H1 (cell line): Measurements from ENCODE around the gene RNU1-4. TPM values are rescaled to one million over a fixed set of nuclear protein-coding genes. Genes with fewer than 3 reads are reported as not detected.
"Not testable (repeated sequence)": the region's sequence is repeated elsewhere in the genome, so short reads cannot be mapped to it uniquely, and the experiment has no call there.

Source experiments
- CTCF ChIA-PET: fragments of 300-600 bp; sonication (Branson Sonifier 250); formaldehyde crosslinking; loops from one replicate; lab custom pipeline; 2021; ENCODE audit not compliant: partially characterized antibody; lab: Charles Lee
- POLR2A ChIA-PET: fragments of 300-600 bp; sonication (Branson Sonifier 250); formaldehyde crosslinking; loops from one replicate; lab custom pipeline; 2021; ENCODE audit warnings: inconsistent platforms; ENCODE audit not compliant: partially characterized antibody; lab: Charles Lee
- DNase-seq, 2 experiments: peaks; one replicate each; pipeline versions ENCODE4 v3.0.0 to v3.0.0-alpha.2; 2010 to 2022; ENCODE audit warnings: low spot score in 2 of 2, low read depth in 1 of 2, mixed read lengths in 1 of 2
- FAIRE-seq: peaks from 2 replicates; lab custom pipeline; 2011; peaks lifted over from hg19 to GRCh38; lab: Jason Lieb, UNC
- H2AFZ ChIP-seq: 2 replicates; pipeline ENCODE4 v1.8.1; 2012; ENCODE audit warnings: low read length, inconsistent platforms
- H2AK5ac ChIP-seq: 2 replicates; pipeline ENCODE4 v1.6.1; 2013; ENCODE audit warnings: low read depth, low read length
- H2BK120ac ChIP-seq: replicated peaks from 2 replicates; pipeline ENCODE3; 2013; ENCODE audit warnings: low read depth, low read length, inconsistent platforms
- H2BK12ac ChIP-seq: 2 replicates; pipeline ENCODE4 v1.6.1; 2013; ENCODE audit warnings: low read depth, low read length
- H2BK15ac ChIP-seq: 2 replicates; pipeline ENCODE4 v1.6.1; 2013; ENCODE audit warnings: low read length
- H2BK20ac ChIP-seq: 2 replicates; pipeline ENCODE4 v1.6.1; 2013; ENCODE audit warnings: low read length
- H2BK5ac ChIP-seq: 2 replicates; pipeline ENCODE4 v1.6.1; 2013; ENCODE audit warnings: low read depth, low read length
- H3K14ac ChIP-seq: 2 replicates; pipeline ENCODE4 v1.6.1; 2013; ENCODE audit warnings: inconsistent platforms; ENCODE audit not compliant: insufficient read length
- H3K18ac ChIP-seq: 2 replicates; pipeline ENCODE4 v1.6.1; 2013; ENCODE audit warnings: low read length; ENCODE audit errors: extremely low read depth
- H3K23ac ChIP-seq: 2 replicates; pipeline ENCODE4 v1.6.1; 2013; ENCODE audit warnings: inconsistent platforms; ENCODE audit not compliant: insufficient read length
- H3K23me2 ChIP-seq: 2 replicates; pipeline ENCODE4 v1.6.1; 2013; ENCODE audit warnings: low read depth, low read length
- H3K27ac ChIP-seq: 2 replicates; pipeline ENCODE4 v1.6.1; 2011; ENCODE audit warnings: low read depth, low read length, inconsistent platforms
- H3K27me3 ChIP-seq, 4 experiments: replicated peaks in 1 of 4; 1 replicate in 1 of 4; 2 replicates in 3 of 4; pipeline versions ENCODE4 v1.6.1 to v1.8.1; 2011 to 2013; ENCODE audit warnings: low read length in 3 of 4, mild to moderate bottlenecking in 3 of 4, inconsistent platforms in 2 of 4, mixed read lengths in 2 of 4, moderate library complexity in 1 of 4; ENCODE audit not compliant: control insufficient read depth in 3 of 4, insufficient read depth in 3 of 4; ENCODE audit errors: extremely low read depth in 1 of 4
- H3K36me3 ChIP-seq, 4 experiments: 2 replicates each; pipeline versions ENCODE4 v1.6.1 to v1.8.1; 2011 to 2013; ENCODE audit warnings: mild to moderate bottlenecking in 4 of 4, low read length in 3 of 4, moderate library complexity in 2 of 4, control low read depth in 1 of 4, inconsistent platforms in 1 of 4; ENCODE audit not compliant: insufficient read depth in 4 of 4, control insufficient read depth in 2 of 4
- H3K4ac ChIP-seq: replicated peaks from 2 replicates; pipeline ENCODE3; 2013; ENCODE audit warnings: low read length, low read depth, mixed read lengths, inconsistent platforms; ENCODE audit not compliant: insufficient read length
- H3K4me1 ChIP-seq, 4 experiments: replicated peaks in 1 of 4; 1 replicate in 1 of 4; 2 replicates in 3 of 4; pipeline versions ENCODE4 v1.6.1 to v1.8.1; 2011 to 2013; ENCODE audit warnings: low read length in 3 of 4, inconsistent platforms in 2 of 4, mixed read lengths in 1 of 4; ENCODE audit not compliant: insufficient read depth in 4 of 4, control insufficient read depth in 3 of 4
- H3K4me2 ChIP-seq, 2 experiments: 2 replicates each; pipeline versions ENCODE4 v1.6.1 to v1.8.1; 2011 to 2013; ENCODE audit warnings: low read depth in 2 of 2, low read length in 2 of 2, control low read depth in 1 of 2, inconsistent platforms in 1 of 2, mild to moderate bottlenecking in 1 of 2; ENCODE audit not compliant: insufficient read depth in 1 of 2
- H3K4me3 ChIP-seq, 4 experiments: fragments of 200-600, 300-600 bp in 1 of 4; sonication (generic), shearing (Covaris generic), sonication (Bioruptor Twin) in 1 of 4; 2 replicates each; pipeline versions ENCODE4 v1.5.1 to v1.8.1; 2011 to 2016; ENCODE audit warnings: low read length in 4 of 4, low read depth in 3 of 4, control low read depth in 2 of 4, inconsistent platforms in 2 of 4, mild to moderate bottlenecking in 2 of 4, mixed read lengths in 1 of 4, moderate library complexity in 1 of 4; ENCODE audit not compliant: insufficient read depth in 2 of 4; ENCODE audit errors: extremely low read depth in 1 of 4
- H3K56ac ChIP-seq: replicated peaks from 2 replicates; pipeline ENCODE3; 2013; ENCODE audit warnings: low read depth, mild to moderate bottlenecking, mixed read lengths, low read length, inconsistent platforms; ENCODE audit not compliant: insufficient read length
- H3K79me1 ChIP-seq: 2 replicates; pipeline ENCODE4 v1.6.1; 2013; ENCODE audit warnings: low read depth, low read length, control low read depth
- H3K79me2 ChIP-seq, 2 experiments: 2 replicates each; pipeline versions ENCODE4 v1.6.1 to v1.8.1; 2012 to 2013; ENCODE audit warnings: low read length in 2 of 2, mild to moderate bottlenecking in 2 of 2, inconsistent platforms in 1 of 2; ENCODE audit not compliant: insufficient read depth in 2 of 2, control insufficient read depth in 1 of 2
- H3K9ac ChIP-seq, 4 experiments: replicated peaks in 1 of 4; 1 replicate in 1 of 4; 2 replicates in 3 of 4; pipeline versions ENCODE4 v1.6.1 to v1.8.1; 2011 to 2013; ENCODE audit warnings: low read depth in 3 of 4, low read length in 3 of 4, control low read depth in 2 of 4, mild to moderate bottlenecking in 2 of 4, moderate library complexity in 2 of 4, inconsistent platforms in 1 of 4; ENCODE audit errors: extremely low read depth in 1 of 4
- H3K9me3 ChIP-seq, 2 experiments: 2 replicates each; pipeline versions ENCODE4 v1.6.1 to v1.8.1; 2012 to 2013; ENCODE audit warnings: mild to moderate bottlenecking in 2 of 2, moderate library complexity in 2 of 2, control low read depth in 1 of 2, inconsistent platforms in 1 of 2, low read depth in 1 of 2, low read length in 1 of 2, mixed read lengths in 1 of 2; ENCODE audit not compliant: insufficient read depth in 2 of 2
- H4K20me1 ChIP-seq, 2 experiments: replicated peaks in 1 of 2; 2 replicates each; pipeline versions ENCODE3 to v1.8.1; 2011 to 2013; ENCODE audit warnings: inconsistent platforms in 2 of 2, low read length in 2 of 2, mild to moderate bottlenecking in 1 of 2; ENCODE audit not compliant: insufficient read depth in 2 of 2, control insufficient read depth in 1 of 2
- H4K5ac ChIP-seq: 2 replicates; pipeline ENCODE4 v1.6.1; 2013; ENCODE audit warnings: low read length, low read depth, mixed read lengths, inconsistent platforms; ENCODE audit not compliant: insufficient read length
- H4K8ac ChIP-seq: 2 replicates; pipeline ENCODE4 v1.8.0; 2013; ENCODE audit warnings: mild to moderate bottlenecking, moderate library complexity, low read length, inconsistent platforms; ENCODE audit not compliant: insufficient read depth; ENCODE audit errors: extremely low read depth
- H4K91ac ChIP-seq: replicated peaks from 2 replicates; pipeline ENCODE3; 2013; ENCODE audit warnings: low read length, mixed read lengths, inconsistent platforms; ENCODE audit not compliant: insufficient read length
- ATF2 ChIP-seq: IDR thresholded peaks from 2 replicates; pipeline ENCODE4 v1.6.1; 2012; ENCODE audit warnings: low read length, inconsistent platforms
- EGR1 ChIP-seq: IDR thresholded peaks from 2 replicates; pipeline ENCODE4 v1.6.1; 2011; ENCODE audit warnings: low read depth, low read length, borderline replicate concordance
- NANOG ChIP-seq: IDR thresholded peaks from 2 replicates; pipeline ENCODE4 v1.6.1; 2011; ENCODE audit warnings: low read length, low read depth, mild to moderate bottlenecking, inconsistent platforms; ENCODE audit not compliant: insufficient read depth, poor library complexity, severe bottlenecking
- SIRT6 ChIP-seq: IDR thresholded peaks from one replicate; pipeline ENCODE4 v1.7.1; 2012; ENCODE audit warnings: low read length, inconsistent platforms
- WGBS, 2 experiments: shearing (Covaris generic) in 1 of 2; methylation state at CpG; one replicate each; pipeline versions ENCODE4 v1.1.6 to v1.1.7; 2013 to 2015; ENCODE audit warnings: low lambda C conversion rate in 2 of 2, mixed read lengths in 2 of 2, inconsistent platforms in 1 of 2, low coverage in 1 of 2, missing lambda C conversion rate in 1 of 2; ENCODE audit not compliant: insufficient replicate concordance in 2 of 2, insufficient coverage in 1 of 2, insufficient read length in 1 of 2; ENCODE audit errors: extremely low coverage in 1 of 2, missing lambda C conversion rate in 1 of 2; 5-methylcytosine and 5-hydroxymethylcytosine counted together
- polyA plus RNA-seq, 7 experiments: library from polyadenylated mRNA; depleted of rRNA in 3 of 7; stranded (reverse) in 5 of 7; unstranded in 2 of 7; fragments of >200 nt in 5 of 7; fragments of 200-250 nt in 2 of 7; gene quantifications; 1 replicate in 5 of 7; 2 replicates in 1 of 7; 4 replicates in 1 of 7; pipeline versions ENCODE4 v1.2.1 to v1.2.3, GENCODE V29; 2011 to 2013; ENCODE audit warnings: missing spikeins in 2 of 7, mixed read lengths in 2 of 7
- total RNA-seq: library from RNA; stranded (reverse); fragmentation: NEBNext Ultra II Directional; extraction: Animal tissue kit (Norgen Biotek cat#: 25700); gene quantifications from 2 replicates; pipeline ENCODE4 v1.2.1, GENCODE V29; 2021

The RNU1-4 gene
- total and polyA plus RNA-seq, 2 of the 8 experiments (the other 6 are each of a cell fraction or from before 2014, with no cell fraction given) = 145 to 1,303 TPM

- TF ChIP-seq ATF2 (no peak), EGR1 (0 out of 2 replicates have a peak, but pooled peaks have one; percentile 8), NANOG (no peak), SIRT6 (peak; percentile 9)
Measured at GRCh38 chr1:16717336-16718098, 22.8 kb upstream of the RNU1-4 start (continued).

GRCh38 chr1:16718099-16718907 lies 22.0 kb upstream of the RNU1-4 start:
- Histone ChIP-seq H2BK20ac (peak overlapping the region; percentile 40; the same call in 1 of the 2 replicates), H2BK12ac (0 out of 2 replicates have a peak overlapping the region, but pooled peaks have one; percentile 30), H3K18ac (peak overlapping the region; percentile 51), H2BK15ac (peak overlapping the region; percentile 66), H2AK5ac (peak overlapping the region; percentile 75; the same call in 1 of the 2 replicates)
- H3K23me2 ChIP-seq, H3K4me3 ChIP-seq, H3K4me2 ChIP-seq, H3K27me3 ChIP-seq, H3K36me3 ChIP-seq, H3K4me1 ChIP-seq, H3K79me1 ChIP-seq, H3K14ac ChIP-seq, H3K79me2 ChIP-seq, H3K56ac ChIP-seq, H3K4ac ChIP-seq, H2AFZ ChIP-seq, H4K20me1 ChIP-seq, H2BK120ac ChIP-seq, H4K91ac ChIP-seq, H3K9ac ChIP-seq, H4K5ac ChIP-seq, H3K27ac ChIP-seq, H4K8ac ChIP-seq, H3K9me3 ChIP-seq, H2BK5ac ChIP-seq, H3K23ac ChIP-seq, FAIRE-seq: not testable (repeated sequence)
- ChIA-PET POLR2A (interaction anchor here (0.7 to 0.9 kb wide), 2 partner anchors 9 to 205 kb away, joined by 3 to 4 read pairs; no protein-coding TSS in a partner anchor), CTCF (interaction anchor here (0.6 to 29.9 kb wide), 7 partner anchors 7 to 109 kb away, joined by 3 to 723 read pairs (median 4); no protein-coding TSS in a partner anchor)
- DNase-seq = peak in 1 of 2 experiments; percentile 61
- WGBS, 2 experiments = 86% methylated on average over 14 of the region's 14 CpGs; no CpG with 5 or more reads in 1 of the 2 experiments
